ENCODE results near the gene MSI2.

DNA sequence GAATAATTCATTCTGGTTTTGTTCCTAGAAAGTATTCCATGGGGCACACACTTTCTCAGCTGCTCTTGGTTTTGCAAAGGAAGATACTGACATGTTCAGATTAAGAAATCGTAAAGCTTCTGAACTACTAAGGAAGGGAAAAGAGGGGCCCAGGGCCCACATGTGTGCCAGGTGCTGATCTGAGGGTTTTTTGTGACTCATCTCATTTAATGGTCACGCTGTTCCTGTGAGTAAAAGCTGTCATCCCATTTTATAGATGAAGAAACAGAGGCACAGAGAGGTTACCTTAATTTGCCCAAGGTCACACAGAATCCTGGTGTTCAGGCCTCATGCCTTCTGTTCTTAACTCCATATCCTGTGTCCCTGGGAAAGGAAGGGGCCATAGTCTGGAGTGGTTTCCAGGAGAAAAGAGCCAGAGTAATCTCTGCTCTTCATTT, 113.2 kb downstream of the MSI2 start:
- TF ChIP-seq REST (IDR thresholded peaks at IDR 0.05; ENCODE audit: unreplicated experiment) (no peak), CTCF (conservative IDR thresholded peaks at IDR 0.05; ENCODE audit: low read depth in 2 of 2) (no peak), EZH2phosphoT487 (IDR thresholded peaks at IDR 0.05; ENCODE audit: unreplicated experiment) (no peak), EZH2 (IDR thresholded peaks at IDR 0.05; ENCODE audit: low read depth, unreplicated experiment) (no peak), POLR2AphosphoS5 (IDR thresholded peaks at IDR 0.05; ENCODE audit: low read depth) (no peak), ZNF114 (CRISPR knock-in tag; IDR thresholded peaks at IDR 0.05) (no peak)

All from GM23338 (cell line).